ENCODE data around the gene FGF14. TPM values are rescaled to one million over a fixed set of nuclear protein-coding genes. Genes with fewer than 3 reads are reported as not detected.
A peak's percentile ranks its signal among the peaks of the same experiment; 100 is the strongest.

The FGF14 gene
- total and polyA plus RNA-seq, 2 of the 4 experiments (the other 2 are of a cell fraction) = under 0.01 TPM; not detected in 1

DNA sequence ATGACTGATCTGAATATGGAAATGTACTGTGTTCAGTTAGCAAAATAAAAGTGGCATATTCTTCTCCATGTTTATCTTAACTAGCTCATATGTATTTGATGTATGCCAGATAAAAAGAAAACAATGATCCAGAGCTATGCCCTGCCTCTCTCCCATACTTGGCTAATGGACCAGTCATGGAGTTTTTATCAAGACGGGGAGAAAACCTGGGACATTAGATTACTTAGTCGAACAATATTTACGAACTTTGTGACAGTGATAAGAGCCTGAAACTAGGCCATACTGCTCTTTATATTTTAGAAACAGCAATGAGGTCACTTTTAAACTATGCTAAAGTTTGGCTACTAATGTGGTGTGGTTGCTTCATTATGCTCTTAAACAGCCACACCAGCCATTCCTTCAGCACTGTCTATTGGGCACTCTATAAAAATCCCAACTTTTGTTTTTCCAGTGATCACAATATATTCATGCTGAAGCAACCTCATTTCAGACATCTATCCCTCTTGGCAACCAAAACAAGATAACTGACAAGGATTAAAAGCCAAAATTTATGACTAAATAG, 265.0 kb downstream of the FGF14 start:
- no peaks in the 10 kb centered on the region for H3K9me3 ChIP-seq (ENCODE audit: control insufficient read depth, insufficient read depth, low read length)
- no peak overlapping the region for H4K8ac ChIP-seq (ENCODE audit: low read depth in 2 of 2, low read length in 2 of 2)
- no peaks in the 10 kb centered on the region for H3K36me3 ChIP-seq (ENCODE audit: control insufficient read depth, insufficient read depth, low read length)
- H3K27ac ChIP-seq (ENCODE audit: insufficient read depth, low read length) = no peak overlapping the region
- dilution Hi-C loops (cut with HindIII; ENCODE audit: low sequenced_read_pairs, unreplicated experiment) = no loop called here
- no CpG with 5 or more reads among the region's 3 CpGs for WGBS, 2 experiments (ENCODE audit: extremely low coverage in 2 of 2, insufficient read length in 1 of 2)
- no peak overlapping the region for H2BK120ac ChIP-seq (ENCODE audit: low read depth, low read length)
- in situ Hi-C loops (cut with MboI; ENCODE audit: low sequenced_read_pairs) = loop anchor here (25.0 kb wide), 2 partner anchors 325 to 1000 kb away; no protein-coding TSS in a partner anchor
- H3K79me1 ChIP-seq (ENCODE audit: low read depth in 1 of 2, low read length in 2 of 2) = no peaks in the 10 kb centered on the region
- intact Hi-C loops (cut with micrococcal nuclease) = no loop called here
- POLR2A ChIA-PET (ENCODE audit: unreplicated experiment) = no interaction called here
- no peak overlapping the region for H4K91ac ChIP-seq (ENCODE audit: insufficient read depth, low read depth, low read length)
- H2AK5ac ChIP-seq (ENCODE audit: low read depth, low read length) = no peak overlapping the region
- H2BK5ac ChIP-seq (ENCODE audit: low read depth, low read length, poor library complexity, severe bottlenecking) = no peak overlapping the region
- no TSS peak for BruUV-seq (replicated peaks)
- ATAC-seq (ENCODE audit: low read depth) (peak; percentile 46), DNase-seq (no peak)
- H2BK15ac ChIP-seq (ENCODE audit: low read depth, low read length) = no peak overlapping the region
- CTCF ChIA-PET = no interaction called here
- H3K14ac ChIP-seq (replicated peaks; ENCODE audit: low read depth, low read length) = no peak overlapping the region
- no peak overlapping the region for H2AFZ ChIP-seq (replicated peaks; ENCODE audit: low read length, poor library complexity)
- H4K20me1 ChIP-seq (ENCODE audit: insufficient read depth, low read length) = no peaks in the 10 kb centered on the region
- TF ChIP-seq MAFK (IDR thresholded peaks at IDR 0.05; ENCODE audit: low read depth, low read length) = no peak
- TF ChIP-seq, protein P1, sequence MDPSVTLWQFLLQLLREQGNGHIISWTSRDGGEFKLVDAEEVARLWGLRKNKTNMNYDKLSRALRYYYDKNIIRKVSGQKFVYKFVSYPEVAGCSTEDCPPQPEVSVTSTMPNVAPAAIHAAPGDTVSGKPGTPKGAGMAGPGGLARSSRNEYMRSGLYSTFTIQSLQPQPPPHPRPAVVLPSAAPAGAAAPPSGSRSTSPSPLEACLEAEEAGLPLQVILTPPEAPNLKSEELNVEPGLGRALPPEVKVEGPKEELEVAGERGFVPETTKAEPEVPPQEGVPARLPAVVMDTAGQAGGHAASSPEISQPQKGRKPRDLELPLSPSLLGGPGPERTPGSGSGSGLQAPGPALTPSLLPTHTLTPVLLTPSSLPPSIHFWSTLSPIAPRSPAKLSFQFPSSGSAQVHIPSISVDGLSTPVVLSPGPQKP (IDR thresholded peaks at IDR 0.05; ENCODE audit: borderline replicate concordance, low read depth, low read length) = no peak
- no peak for TF ChIP-seq SMC3 (IDR thresholded peaks at IDR 0.05; ENCODE audit: low read depth, low read length)
- no peak for TF ChIP-seq MXI1 (IDR thresholded peaks at IDR 0.05; ENCODE audit: borderline replicate concordance, low read depth, low read length)
- no peak for TF ChIP-seq MAZ (IDR thresholded peaks at IDR 0.05; ENCODE audit: borderline replicate concordance, low read depth, low read length)
- TF ChIP-seq, protein P2, sequence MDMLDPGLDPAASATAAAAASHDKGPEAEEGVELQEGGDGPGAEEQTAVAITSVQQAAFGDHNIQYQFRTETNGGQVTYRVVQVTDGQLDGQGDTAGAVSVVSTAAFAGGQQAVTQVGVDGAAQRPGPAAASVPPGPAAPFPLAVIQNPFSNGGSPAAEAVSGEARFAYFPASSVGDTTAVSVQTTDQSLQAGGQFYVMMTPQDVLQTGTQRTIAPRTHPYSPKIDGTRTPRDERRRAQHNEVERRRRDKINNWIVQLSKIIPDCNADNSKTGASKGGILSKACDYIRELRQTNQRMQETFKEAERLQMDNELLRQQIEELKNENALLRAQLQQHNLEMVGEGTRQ (IDR thresholded peaks at IDR 0.05; ENCODE audit: low read depth, low read length) = no peak
- no peak for TF ChIP-seq RAD21 (IDR thresholded peaks at IDR 0.05; ENCODE audit: low read length)
- no peak for TF ChIP-seq BHLHE40 (IDR thresholded peaks at IDR 0.05; ENCODE audit: low read depth, low read length)
- no peak for TF ChIP-seq CHD1 (IDR thresholded peaks at IDR 0.05; ENCODE audit: low read depth, low read length)
- TF ChIP-seq, protein P3, sequence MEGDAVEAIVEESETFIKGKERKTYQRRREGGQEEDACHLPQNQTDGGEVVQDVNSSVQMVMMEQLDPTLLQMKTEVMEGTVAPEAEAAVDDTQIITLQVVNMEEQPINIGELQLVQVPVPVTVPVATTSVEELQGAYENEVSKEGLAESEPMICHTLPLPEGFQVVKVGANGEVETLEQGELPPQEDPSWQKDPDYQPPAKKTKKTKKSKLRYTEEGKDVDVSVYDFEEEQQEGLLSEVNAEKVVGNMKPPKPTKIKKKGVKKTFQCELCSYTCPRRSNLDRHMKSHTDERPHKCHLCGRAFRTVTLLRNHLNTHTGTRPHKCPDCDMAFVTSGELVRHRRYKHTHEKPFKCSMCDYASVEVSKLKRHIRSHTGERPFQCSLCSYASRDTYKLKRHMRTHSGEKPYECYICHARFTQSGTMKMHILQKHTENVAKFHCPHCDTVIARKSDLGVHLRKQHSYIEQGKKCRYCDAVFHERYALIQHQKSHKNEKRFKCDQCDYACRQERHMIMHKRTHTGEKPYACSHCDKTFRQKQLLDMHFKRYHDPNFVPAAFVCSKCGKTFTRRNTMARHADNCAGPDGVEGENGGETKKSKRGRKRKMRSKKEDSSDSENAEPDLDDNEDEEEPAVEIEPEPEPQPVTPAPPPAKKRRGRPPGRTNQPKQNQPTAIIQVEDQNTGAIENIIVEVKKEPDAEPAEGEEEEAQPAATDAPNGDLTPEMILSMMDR (conservative IDR thresholded peaks at IDR 0.05; ENCODE audit: low read depth, low read length) = no peak
- no peak for TF ChIP-seq CEBPB (IDR thresholded peaks at IDR 0.05; ENCODE audit: low read depth, low read length)
- TF ChIP-seq NFE2L2 (IDR thresholded peaks at IDR 0.05; ENCODE audit: low read depth, low read length) = no peak
- no peak for TF ChIP-seq RFX5 (IDR thresholded peaks at IDR 0.05; ENCODE audit: low read depth, low read length)
- no peak for TF ChIP-seq FOS (IDR thresholded peaks at IDR 0.05; ENCODE audit: low read depth, low read length)
- TF ChIP-seq RCOR1 (IDR thresholded peaks at IDR 0.05; ENCODE audit: insufficient replicate concordance, low read length) = no peak
- no peak for TF ChIP-seq POLR2A (IDR thresholded peaks at IDR 0.05; ENCODE audit: low read depth, low read length)
- no peak overlapping the region for H4K5ac ChIP-seq (ENCODE audit: low read depth, low read length)
- H3K18ac ChIP-seq (ENCODE audit: low read depth, low read length) = no peak overlapping the region
- H3K9ac ChIP-seq (ENCODE audit: low read depth, low read length) = no peak overlapping the region
- no peaks in the 10 kb centered on the region for H3K9me1 ChIP-seq (ENCODE audit: insufficient read depth, low read length)
- H3K23ac ChIP-seq (ENCODE audit: low read depth, low read length) = no peak overlapping the region
- no peak overlapping the region for H3K56ac ChIP-seq (ENCODE audit: extremely low read depth, insufficient read depth, low read length)
- no peak overlapping the region for H2AK9ac ChIP-seq (replicated peaks; ENCODE audit: low read depth, low read length, poor library complexity)
- H2BK20ac ChIP-seq (ENCODE audit: low read depth, low read length) = no peak overlapping the region
- no peak overlapping the region for H3K4me3 ChIP-seq (ENCODE audit: insufficient read depth, low read depth, low read length)
- H3K4ac ChIP-seq (ENCODE audit: low read depth, low read length) = no peak overlapping the region
- H3K27me3 ChIP-seq (ENCODE audit: control insufficient read depth, insufficient read depth, low read length) = no peaks in the 10 kb centered on the region
- H3K4me2 ChIP-seq (ENCODE audit: low read depth, low read length) = no peak overlapping the region
- no peaks in the 10 kb centered on the region for H3K4me1 ChIP-seq (ENCODE audit: control insufficient read depth, insufficient read depth, low read length)

Measured in IMR-90 (cell line).